Stimulated activated CD8-positive, alpha-beta memory T cell treated with anti-CD3 and anti-CD28 coated beads, Interleukin-15, amount 100 ng/mL, for 4 hours (primary cell): Measurements from ENCODE around the gene PPP2R5C.

Experiments
- DNase-seq, 2 donors: peaks; one replicate each; pipeline ENCODE4 v3.0.0-alpha.2; 2020; ENCODE audit warnings: low read depth in 2 of 2

PPP2R5C gene

DNA sequence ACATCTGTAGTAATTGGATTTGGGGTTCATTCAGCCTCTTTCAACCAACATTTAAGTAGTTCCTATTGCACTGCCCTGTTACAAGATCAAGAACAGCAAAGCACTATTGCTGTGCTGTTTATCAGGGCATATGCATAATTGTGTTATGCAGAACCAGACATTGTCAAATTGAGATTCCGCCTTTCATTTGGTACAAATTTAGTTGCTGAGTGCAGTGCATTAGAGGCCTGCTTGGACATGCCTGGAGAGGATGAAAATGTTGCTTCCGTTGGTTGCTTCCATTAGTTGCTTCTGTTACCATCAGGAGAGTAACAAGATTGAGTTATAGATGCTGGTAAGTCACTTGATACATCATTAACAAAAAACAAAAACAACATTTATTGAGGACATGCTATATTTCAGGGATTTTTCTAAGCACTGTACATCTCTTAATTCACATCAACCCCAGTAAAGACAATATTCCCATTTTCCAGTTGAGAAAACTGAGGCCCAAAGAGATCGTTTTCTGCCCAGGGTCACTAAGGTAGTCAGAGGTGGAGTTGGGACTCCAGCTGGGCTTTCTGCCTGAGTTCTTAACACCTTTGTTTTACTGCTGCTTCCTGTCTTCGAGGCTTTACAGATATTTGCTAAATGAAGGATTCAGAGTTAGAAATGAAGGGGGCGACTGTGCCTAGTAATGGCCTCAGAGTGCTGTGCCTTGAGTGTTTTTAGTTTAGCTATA, 79.3 kb downstream of the PPP2R5C start:
- no peak for DNase-seq

DNA sequence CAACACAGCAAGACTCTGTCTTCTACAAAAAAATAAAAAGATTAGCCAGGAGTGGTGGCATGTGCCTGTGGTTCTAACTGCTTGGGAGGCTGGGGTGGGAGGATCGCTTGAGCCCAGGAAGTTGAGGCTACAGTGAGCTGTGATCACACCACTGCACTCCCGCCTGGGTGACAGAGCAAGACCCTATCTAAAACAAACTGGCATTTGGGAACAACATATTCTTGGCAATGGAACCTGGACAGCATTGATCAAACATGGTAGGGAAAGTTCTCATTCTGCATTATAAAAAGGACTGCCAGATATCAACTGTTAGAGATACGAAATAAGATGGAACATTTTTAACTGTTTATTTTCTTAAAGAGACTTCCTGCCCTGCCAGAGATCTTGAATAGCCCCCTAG, 81.5 kb downstream of the PPP2R5C start:
- no peak for DNase-seq

DNA sequence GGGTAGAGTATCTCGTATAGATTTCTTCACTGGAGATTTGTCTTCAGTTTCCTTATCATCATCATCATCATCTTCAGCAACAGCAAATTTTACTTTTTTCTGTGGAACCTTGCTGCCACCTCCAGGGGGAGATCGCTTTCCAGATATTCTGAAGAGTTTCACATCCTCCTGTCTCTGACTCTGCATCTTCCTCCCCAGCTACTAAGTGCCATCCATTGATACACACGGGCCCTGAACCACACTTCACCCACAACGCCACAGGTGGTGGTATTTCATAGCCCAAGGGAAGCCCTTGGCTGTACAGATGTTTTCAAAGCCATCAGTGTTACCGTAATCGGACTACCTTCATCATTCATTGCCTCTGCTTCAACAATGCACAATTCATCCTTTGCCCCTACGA, 82.2 kb downstream of the PPP2R5C start:
- no peak for DNase-seq

DNA sequence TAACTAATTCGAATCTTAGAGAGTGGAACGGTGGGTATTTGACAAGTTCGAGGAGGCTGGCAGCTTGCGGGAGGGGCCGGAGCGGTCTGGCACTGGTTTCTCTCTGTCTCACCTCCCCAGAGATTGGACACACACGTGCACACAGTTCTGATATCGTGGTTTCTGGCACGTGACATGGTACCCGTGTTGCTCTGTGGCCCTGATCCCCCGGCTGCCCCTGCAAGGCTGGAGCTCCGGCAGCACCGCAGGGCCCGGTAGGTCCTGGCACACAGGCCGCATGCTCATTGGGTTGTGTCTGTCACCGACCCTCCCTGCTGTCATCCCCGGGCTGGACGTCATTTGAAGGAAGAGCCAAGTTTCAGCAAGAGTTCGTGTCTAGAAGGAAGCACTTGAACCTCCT, 82.7 kb downstream of the PPP2R5C start:
- DNase-seq = no peak

DNA sequence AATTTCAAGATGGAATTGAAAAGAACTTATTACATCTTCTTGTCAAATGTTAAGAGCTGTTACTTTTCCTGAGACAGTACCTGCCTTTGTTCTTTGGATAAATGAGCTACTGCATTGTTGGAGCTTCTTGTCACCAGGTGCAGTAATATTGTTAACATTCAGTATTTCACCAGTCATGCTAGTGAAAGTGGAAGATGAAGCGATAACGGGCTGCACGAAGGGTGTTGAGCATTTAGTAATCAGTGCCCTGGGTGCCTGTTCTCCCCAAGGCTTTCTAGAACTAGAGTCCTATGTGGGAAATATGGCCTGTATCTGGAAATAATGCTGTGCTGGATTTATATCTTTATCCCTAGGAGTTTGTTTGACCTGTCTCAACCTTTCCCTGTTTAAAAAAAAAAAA, 83.2 kb downstream of the PPP2R5C start:
- no peak for DNase-seq

DNA sequence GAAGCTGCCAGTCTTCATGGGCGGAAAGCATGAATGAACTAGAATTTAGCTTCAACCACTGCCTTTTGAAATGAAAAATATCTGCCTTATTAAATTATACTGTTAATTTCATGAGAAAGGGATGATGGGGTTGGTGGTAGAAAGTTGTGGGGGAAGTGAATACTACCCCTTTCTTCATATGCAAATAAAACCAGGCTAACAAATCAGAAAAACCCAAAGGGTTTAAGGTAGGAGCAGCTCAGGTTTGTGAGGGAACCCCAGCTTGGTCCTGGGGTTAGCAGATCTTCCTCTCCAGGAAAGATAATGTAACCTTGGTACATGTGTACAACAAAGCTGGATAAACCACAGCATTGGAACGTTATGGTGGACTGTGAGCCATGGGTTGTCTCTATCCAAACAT, 84.0 kb downstream of the PPP2R5C start:
- DNase-seq = no peak

DNA sequence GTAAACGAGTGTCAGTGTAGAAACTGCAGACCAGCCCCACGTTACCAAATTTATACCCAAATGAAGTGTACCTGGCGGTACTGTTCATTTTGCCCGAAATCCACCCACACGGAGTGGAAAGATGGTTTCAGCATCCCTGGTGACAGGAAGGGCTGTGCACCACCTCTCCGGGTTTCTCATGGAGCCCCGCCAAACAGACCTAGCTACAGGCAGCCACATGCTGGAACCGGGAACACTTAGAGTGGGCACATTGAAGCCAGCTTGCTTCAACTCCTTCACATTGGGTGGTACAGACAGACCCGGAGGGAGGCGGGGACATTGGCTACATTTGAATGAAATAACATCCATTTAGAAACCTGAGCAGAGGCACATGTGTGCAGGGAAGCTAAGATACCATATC, 84.4 kb downstream of the PPP2R5C start:
- DNase-seq = no peak

DNA sequence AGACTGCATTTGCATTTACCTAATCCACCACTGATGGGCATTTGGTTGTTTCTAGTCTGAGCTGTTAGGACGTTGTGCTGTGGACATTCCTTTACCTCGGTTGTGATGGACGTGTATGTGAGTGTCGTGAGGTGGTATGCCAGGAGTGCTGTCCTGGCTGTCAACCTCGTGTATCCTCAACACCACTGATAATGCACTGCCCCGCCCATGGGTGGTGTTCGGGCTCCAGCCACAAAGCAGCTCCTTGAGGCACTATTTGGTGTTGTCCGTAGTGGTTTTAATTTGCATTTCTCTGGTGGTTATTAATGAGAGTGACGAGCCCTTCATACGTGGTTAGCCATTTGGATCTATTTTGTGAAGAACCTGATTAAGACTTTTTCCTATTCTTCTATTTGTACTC, 87.6 kb downstream of the PPP2R5C start:
- DNase-seq = no peak

DNA sequence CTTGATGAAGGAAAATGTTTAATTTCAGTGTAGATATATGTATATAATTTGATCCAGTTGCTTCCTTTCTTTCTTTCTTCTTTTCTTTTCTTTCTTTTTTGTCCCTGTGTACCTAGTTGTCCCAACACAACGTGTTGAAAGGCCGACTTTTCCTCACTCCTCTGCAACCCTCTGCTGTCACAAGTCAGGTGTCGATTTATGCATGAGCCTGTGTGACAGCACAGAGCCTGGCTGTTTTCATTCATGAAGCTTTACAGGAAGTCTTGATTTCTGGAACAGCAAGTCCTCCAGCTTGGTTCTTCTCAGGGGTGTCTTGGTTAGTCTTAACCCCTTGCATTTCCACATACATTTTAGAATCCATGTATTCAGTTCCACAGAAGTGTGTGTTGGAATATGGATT, 88.1 kb downstream of the PPP2R5C start:
- DNase-seq = no peak

DNA sequence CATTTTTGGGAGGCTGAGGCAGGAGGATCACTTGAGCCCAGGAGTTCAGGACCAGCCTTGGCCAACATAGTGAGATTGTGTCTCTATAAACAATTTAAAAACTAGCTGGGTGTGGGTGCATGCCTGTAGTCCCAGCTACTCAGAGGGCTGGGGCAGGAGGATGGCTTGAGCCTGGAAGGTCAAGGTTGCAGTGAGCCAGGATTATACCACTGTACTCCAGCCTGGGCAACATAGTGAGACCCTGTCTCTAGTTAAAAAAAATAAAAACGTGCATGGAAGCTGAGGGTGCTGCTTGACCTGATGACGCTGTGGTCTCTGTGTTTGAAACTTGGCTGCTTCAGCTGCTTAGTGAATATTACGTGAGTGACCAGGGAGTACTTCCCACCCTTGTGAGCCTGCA, 89.7 kb downstream of the PPP2R5C start:
- DNase-seq = no peak

DNA sequence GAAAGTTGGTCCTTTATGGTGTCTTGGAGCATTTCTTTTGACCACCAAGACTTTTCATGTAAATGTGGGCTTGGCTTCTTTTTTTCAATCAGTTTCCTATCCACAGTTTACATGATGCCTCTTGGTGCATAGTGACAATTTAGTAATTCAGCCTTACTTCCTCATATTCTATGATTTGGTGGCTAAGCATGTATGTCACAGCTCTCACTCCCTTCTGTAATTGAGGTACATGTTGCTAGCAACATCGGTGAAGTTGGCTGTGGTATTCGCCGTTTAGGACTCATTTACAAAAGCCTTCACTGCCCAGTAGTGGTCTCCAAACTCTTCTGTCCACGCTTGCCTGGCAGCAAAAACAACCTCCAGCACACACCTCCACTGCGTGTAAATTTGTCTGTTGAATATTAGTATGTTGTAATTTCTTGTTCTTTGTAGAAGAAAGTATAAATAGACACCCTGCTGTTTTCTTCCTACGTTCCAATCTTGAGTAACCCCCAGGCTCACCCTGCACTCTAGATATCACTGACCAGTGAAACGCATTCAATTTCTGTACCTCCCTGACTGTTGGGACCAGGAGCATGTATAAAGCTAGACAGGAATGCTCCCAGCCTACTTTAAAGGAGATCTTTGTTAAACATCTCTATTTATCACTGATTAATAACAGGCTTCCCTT, 90.4 kb downstream of the PPP2R5C start:
- DNase-seq = no peak

DNA sequence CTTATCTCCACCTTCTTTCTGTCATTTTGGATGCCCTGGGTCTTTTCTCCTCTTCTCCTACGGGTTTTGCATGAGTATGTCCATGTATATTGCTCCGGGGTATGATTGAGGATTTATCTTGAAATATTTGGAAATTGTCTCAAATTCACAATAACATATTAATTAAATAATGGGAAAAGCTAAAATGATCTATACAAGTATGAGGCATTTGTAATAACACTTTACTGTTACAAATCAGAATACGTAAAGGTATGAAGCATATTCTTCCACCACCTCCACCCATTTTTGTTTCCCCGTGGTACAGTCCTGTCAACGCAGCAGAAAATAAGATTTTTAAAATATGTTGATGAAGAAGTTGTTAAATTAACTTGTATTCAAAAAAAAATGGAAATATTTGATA, 91.3 kb downstream of the PPP2R5C start:
- DNase-seq = no peak

DNA sequence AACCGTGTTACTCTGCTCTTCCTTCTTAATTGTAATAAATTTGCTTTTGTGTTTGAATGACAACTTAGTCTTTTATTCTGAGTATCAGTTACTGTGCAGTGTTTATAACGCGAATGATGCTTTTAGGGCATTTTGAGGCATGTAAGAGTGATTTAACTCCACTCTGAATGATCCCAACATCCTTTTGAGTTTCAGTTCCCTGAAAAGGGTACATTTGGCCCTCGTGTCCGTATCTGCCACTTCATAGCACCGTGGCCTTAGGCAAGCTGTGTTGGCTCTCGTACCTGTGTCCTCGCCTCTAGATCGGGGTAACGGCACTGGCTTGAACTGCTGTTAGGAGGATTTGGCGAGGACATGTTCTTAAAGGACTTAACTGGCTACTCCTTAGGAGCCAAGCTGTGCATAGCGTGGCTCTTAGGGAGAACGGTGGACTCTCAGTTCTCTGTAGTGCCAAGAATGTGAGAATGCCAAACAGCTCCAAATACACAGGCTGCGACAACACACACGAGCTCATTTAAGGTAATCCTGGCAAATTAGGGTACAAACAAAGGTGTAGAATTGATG, 92.0 kb downstream of the PPP2R5C start:
- no peak for DNase-seq

DNA sequence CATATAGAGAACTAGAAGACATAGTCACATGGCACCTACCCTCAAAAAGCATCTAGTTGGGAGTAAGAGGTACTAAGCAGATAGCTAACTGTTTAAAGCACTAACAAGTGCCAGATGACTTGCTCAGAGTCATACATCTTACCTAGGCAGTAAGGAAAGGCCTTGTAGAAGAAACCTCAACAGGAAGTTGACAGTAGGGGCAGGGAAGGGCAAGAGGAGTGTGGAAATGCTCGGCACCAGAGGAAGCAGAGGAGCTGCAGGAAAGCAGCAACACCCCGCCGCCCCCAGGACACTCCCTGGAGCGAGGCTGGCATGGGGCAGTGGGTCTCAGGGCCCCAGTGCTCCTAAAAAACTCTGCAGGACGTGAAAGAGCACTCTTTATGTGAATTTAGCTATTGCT, 92.9 kb downstream of the PPP2R5C start:
- DNase-seq = no peak

DNA sequence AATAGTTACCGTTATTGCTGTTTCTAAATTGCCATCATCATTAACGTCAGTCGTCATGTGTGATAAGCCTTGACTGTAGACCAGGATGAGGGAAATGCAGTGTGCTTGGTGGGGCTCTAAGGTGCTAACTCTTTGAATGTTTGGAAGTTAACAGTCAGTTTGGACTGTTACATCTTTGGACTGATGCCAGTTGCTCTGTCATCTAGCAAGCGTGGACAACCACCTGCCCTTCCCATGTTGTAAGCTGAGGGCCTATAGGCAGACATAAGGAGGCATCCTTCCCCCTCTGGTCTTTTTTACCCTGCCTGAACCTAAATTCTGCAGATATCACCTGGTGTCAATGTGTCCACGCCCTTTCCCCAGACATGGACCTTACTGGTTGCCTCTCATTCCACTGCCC, 94.4 kb downstream of the PPP2R5C start:
- DNase-seq = no peak

DNA sequence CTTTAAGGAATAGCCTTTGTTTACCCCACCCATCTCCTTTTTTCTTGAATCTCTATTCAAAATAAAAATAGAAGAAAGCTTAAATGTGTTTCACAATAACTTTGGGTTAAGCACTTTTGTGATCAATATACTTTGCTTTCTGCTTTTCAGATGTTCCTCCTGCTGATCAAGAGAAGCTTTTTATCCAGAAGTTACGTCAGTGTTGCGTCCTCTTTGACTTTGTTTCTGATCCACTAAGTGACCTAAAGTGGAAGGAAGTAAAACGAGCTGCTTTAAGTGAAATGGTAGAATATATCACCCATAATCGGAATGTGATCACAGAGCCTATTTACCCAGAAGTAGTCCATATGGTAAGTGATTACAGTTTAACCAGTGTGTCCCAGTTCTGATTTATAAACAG, 95.0 kb downstream of the PPP2R5C start:
- DNase-seq = no peak

DNA sequence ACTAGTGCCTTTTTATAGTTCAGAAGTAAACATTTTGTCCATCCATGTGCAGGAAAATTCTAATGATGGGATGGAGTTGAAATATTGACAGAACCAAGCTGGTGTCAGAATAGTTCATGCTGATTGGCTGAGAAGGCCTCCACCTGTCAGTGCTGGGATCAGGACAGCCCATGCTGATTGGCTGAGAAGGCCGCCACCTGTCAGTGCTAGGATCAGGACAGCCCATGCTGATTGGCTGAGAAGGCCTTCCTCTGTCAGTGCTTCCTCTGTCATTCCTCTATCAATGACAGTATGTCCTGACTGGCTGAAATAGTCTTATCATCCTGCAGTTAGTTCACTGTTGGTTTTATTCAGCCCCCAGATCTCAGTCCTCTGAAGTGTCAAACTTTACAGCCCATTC, 95.7 kb downstream of the PPP2R5C start:
- DNase-seq = no peak

DNA sequence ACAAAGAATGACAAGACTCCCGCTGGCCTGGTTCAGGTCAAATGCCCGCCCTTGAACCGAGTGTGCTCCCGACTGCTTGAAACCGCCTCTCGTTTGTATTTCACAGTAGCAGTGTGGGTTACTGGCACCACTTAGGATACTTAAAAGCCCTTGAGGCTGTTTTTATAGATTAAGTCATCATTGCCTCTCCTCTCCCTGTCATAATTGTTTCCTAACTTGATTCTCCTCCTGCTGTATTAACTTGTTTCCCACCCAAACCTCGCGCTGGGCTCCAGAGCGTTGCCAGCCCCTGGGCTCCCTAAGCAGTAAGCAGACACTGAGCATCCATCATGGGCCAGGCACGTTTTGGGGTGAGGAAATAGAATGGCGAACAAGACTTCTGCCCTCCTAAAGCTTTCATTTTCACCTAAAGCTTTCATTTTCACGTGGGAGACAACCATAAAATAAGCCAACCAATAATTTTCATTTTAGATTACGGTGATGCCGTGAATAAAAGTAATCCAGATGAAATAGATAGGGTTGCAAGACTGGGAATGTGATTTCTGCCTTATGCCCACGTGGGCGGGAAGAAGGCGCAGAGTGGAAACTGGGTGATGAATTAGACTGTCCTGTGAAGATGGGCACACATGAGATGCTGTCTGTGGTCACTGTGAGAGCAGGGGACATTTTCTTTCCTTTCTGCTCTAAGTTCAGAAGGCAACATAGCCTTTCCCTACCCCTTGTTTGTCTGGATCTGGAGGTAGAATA, 97.5 kb downstream of the PPP2R5C start:
- no peak for DNase-seq

DNA sequence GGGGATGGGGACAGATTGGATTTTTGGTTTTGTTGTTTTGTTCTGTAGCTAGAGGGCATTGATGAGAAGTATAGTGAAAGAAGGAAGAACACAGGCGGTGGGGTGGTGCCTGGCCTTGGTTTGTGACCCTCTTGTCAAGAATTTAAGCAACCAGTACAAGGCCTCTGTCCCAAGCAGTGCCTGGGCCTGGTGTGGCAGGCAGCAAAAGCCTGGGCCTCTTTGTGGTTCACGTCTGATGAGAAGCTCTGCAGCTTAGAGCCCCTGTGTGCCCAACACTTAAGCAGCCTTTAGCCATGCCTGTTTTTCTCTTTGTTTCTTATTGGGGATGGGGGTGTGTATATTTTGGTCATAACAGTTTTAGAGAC, 98.0 kb downstream of the PPP2R5C start:
- no peak for DNase-seq

DNA sequence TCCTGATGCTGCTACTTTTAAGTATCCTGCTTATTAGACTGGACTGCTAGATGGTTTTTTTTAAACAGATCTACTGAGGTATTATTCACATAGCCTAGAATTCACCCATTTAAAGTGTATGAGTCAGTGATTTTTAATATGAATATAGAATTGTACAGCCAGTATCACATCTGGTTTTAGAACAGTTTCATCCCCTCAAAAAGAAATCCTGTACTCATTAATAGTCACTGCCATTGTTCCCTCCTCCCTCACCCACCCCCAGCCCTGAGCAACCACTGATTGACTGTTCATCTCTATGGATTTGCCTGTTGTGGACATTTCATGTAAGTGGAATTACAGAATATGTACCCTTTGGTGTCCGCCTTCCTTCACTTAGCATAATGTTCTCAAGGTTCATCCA, 98.4 kb downstream of the PPP2R5C start:
- no peak for DNase-seq

DNA sequence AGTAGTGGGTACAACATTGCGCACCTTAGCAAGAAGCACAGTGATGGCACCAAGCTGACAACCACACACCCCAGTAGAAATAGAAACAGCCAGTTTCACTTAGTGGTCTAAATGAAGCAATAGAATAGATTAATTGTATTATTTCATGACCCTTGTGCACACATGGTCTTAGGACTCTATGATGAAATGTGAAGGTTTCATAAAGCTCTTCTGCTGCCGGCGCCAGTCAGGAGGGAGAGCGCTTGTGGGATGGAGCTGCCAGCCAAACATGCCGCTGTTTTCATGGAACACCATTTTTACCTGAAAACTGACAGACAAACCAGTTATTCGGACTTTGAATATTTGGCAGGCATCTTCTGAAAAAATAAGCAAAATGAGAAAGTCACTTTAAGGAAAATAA, 100.0 kb downstream of the PPP2R5C start:
- no peak for DNase-seq

DNA sequence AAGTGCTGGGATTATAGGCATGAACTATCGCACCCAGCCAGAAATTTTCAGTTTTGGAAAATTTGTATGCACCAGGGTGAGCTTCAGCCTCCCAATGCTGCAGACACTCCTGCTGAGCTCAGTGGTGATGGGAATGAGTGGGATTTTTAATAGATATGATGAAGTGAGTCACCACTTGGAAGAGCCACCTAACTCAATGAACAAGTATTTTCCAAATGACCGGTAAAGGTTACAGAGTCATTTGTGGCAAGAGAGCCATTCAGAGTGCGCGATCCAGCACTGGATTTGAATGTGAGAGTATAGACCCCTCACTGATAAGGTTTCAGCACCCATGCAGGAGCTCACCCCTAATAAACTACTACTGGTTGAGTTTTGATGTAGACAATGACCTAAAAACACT, 100.7 kb downstream of the PPP2R5C start:
- no peak for DNase-seq

DNA sequence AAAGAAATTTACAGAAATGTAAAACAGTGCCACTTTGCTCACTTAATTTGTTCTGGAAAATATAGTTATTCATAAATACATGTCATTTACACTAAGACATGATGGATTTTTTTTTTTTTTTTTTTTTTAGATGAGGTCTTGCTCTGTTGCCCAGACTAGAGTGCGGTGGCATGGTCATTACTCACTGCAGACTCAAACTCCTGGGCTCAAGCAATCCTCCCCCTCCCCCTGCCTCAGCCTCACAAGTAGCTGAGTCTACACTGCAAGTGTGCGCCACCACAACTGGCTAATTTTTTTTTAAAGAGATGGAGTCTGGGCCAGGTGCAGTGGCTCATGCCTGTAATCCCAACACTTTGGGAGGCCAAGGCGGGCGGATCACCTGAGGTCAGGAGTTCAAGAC, 101.2 kb downstream of the PPP2R5C start:
- DNase-seq = no peak
